Measurements from ENCODE around the gene ZNF778.

ZNF778 gene

DNA sequence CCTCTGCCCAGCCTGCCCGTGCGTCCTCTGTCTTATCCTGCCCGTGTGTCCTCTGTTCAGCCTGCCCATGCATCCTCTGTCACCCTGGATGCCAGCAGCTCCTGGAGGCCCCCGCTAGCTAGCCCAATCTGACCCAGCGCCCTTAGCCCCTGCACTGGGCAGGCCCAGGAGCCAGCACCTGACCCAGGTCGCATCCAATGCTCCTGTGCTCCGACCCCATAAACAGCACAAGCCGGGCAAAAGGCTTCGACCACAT, 32.9 kb upstream of the ZNF778 start:
- TF ChIP-seq REST (IDR thresholded peaks at IDR 0.05; ENCODE audit: insufficient read depth in 1 of 2, low read depth in 2 of 2, low read length in 2 of 2) (no peak), TAF1 (IDR thresholded peaks at IDR 0.05; ENCODE audit: borderline replicate concordance, insufficient read depth, low read length) (no peak), POLR2AphosphoS5 (IDR thresholded peaks at IDR 0.05; ENCODE audit: low read depth, low read length) (no peak), FOXP2 (optimal IDR thresholded peaks at IDR 0.05; ENCODE audit: borderline replicate concordance, extremely low read depth, extremely low read length, insufficient read depth) (no peak), SIN3A (IDR thresholded peaks at IDR 0.05; ENCODE audit: borderline replicate concordance, insufficient read depth, low read length) (no peak)

GRCh38 chr16:89184933-89185794, 32.3 kb upstream of the ZNF778 start:
- TF ChIP-seq TAF1 (IDR thresholded peaks at IDR 0.05; ENCODE audit: borderline replicate concordance, insufficient read depth, low read length): no peak
- TF ChIP-seq POLR2AphosphoS5 (IDR thresholded peaks at IDR 0.05; ENCODE audit: low read depth, low read length): no peak

DNA sequence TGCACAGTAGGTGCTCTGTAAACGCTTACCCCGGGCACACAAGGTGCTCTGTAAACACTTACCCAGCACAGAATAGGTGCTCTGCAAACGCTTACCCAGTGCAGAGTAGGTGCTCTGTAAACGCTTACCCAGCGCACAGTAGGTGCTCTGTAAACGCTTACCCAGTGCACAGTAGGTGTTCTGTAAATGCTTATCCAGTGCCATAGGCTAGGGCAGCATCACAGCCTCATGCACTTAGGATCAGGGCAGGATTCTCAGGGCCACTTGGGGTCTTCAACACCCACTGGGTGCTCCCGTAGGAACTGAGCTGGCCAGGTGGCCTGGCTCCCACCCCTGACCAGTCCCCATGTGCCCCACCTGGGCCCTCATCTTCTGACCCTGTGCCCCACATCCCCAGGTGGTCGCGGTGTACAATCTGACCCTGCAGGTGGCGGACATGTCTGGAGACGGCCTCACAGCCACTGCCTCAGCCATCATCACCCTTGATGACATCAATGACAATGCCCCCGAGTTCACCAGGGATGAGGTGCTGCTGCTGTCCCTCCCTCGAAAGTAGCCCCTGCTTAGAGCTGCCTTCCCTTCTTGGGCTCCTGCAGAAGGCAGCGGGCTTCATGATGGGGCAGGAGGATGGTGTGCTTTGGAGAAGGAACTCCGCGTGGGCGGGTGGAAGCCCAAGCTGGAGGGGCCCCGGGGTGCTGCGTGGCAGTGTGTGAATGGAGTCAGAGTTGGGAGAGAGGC, 30.3 kb upstream of the ZNF778 start:
- TF ChIP-seq SIN3A (IDR thresholded peaks at IDR 0.05; ENCODE audit: borderline replicate concordance, insufficient read depth, low read length) (no peak), REST (IDR thresholded peaks at IDR 0.05; ENCODE audit: insufficient read depth in 1 of 2, low read depth in 2 of 2, low read length in 2 of 2) (no peak), TAF1 (IDR thresholded peaks at IDR 0.05; ENCODE audit: borderline replicate concordance, insufficient read depth, low read length) (no peak), FOXP2 (optimal IDR thresholded peaks at IDR 0.05; ENCODE audit: borderline replicate concordance, extremely low read depth, extremely low read length, insufficient read depth) (no peak), POLR2AphosphoS5 (IDR thresholded peaks at IDR 0.05; ENCODE audit: low read depth, low read length) (no peak)

DNA sequence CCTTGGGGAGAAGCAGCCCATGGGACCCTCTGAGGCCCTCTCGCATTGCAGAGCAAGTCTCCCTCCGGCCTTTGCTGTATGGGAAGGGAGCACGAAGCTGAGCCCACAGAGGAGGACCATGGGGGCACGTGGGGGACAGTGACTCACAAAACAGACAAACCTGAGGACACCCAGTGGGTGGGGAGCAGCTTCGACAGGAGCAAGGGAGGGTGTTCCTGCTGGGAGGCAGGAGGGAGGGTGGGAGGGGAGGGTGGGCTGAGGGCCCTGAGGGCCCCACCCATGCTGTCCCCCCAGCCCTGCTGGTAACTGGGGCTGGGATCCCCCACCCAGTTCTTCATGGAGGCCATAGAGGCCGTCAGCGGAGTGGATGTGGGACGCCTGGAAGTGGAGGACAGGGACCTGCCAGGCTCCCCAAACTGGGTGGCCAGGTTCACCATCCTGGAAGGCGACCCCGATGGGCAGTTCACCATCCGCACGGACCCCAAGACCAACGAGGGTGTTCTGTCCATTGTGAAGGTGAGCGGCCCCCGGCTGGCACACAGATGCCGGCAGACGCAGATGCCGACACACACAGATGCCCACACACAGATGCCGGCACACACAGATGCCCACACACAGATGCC, 29.6 kb upstream of the ZNF778 start:
- TF ChIP-seq REST (IDR thresholded peaks at IDR 0.05; ENCODE audit: insufficient read depth in 1 of 2, low read depth in 2 of 2, low read length in 2 of 2) (no peak), FOXP2 (optimal IDR thresholded peaks at IDR 0.05; ENCODE audit: borderline replicate concordance, extremely low read depth, extremely low read length, insufficient read depth) (no peak)

- TF ChIP-seq FOXP2 (optimal IDR thresholded peaks at IDR 0.05; ENCODE audit: borderline replicate concordance, extremely low read depth, extremely low read length, insufficient read depth): no peak
- TF ChIP-seq TAF1 (IDR thresholded peaks at IDR 0.05; ENCODE audit: borderline replicate concordance, insufficient read depth, low read length): no peak
- no peak for TF ChIP-seq REST (IDR thresholded peaks at IDR 0.05; ENCODE audit: insufficient read depth in 1 of 2, low read depth in 2 of 2, low read length in 2 of 2)
- TF ChIP-seq SIN3A (IDR thresholded peaks at IDR 0.05; ENCODE audit: borderline replicate concordance, insufficient read depth, low read length): no peak
- no peak for TF ChIP-seq POLR2AphosphoS5 (IDR thresholded peaks at IDR 0.05; ENCODE audit: low read depth, low read length)
These were observed 28.0 kb upstream of the ZNF778 start for GRCh38 chr16:89189358-89190025.
